ENCODE measurements around the gene ERN2. TPM values are rescaled to one million over a fixed set of nuclear protein-coding genes. Genes with fewer than 3 reads are reported as not detected.

Gene ERN2
- total RNA-seq, 1 experiment from 2014 or later = 1.8 TPM

- TF ChIP-seq CTCF (IDR thresholded peaks at IDR 0.05) (no peak), ATF2 (CRISPR knock-in tag; IDR thresholded peaks at IDR 0.05; ENCODE audit: borderline replicate concordance, low read depth) (no peak), ETV6 (CRISPR knock-in tag; IDR thresholded peaks at IDR 0.05) (no peak), OVOL2 (CRISPR knock-in tag; IDR thresholded peaks at IDR 0.05; ENCODE audit: borderline replicate concordance) (no peak), CBFB (CRISPR knock-in tag; IDR thresholded peaks at IDR 0.05; ENCODE audit: low read depth) (no peak), ATF3 (CRISPR knock-in tag; conservative IDR thresholded peaks at IDR 0.05) (no peak), SMAD4 (CRISPR knock-in tag; IDR thresholded peaks at IDR 0.05) (no peak), ELF4 (CRISPR knock-in tag; IDR thresholded peaks at IDR 0.05; ENCODE audit: low read depth) (no peak), HMGXB4 (CRISPR knock-in tag; IDR thresholded peaks at IDR 0.05) (no peak)
These were observed 10.1 kb downstream of the ERN2 start (continued) for GRCh38 chr16:23702951-23703350.

GRCh38 chr16:23701045-23701444 lies 12.0 kb downstream of the ERN2 start:
- Mint-ChIP-seq H3K27me3 (ENCODE audit: low read depth) (peaks cover 16% of the 10 kb centered on the region), H3K9me3 (peaks cover 12% of the 10 kb centered on the region)
- CTCF ChIA-PET = interaction anchor here (0.8 to 2.5 kb wide), 3 partner anchors 11 to 27 kb away, joined by 3 to 18 read pairs (median 3); no protein-coding TSS in a partner anchor

More at GRCh38 chr16:23701045-23701444, 12.0 kb downstream of the ERN2 start:
- DNase-seq (ENCODE audit: low spot score) = no peak
- peak; percentile 47 for ATAC-seq
- H3K27ac Mint-ChIP-seq = no peak overlapping the region; the same call in 1 of the 2 replicates
- H3K4me1 Mint-ChIP-seq = peaks cover 15% of the 10 kb centered on the region
- POLR2A ChIA-PET = no interaction called here
- no peak overlapping the region for H3K4me3 Mint-ChIP-seq
- TF ChIP-seq TEAD4 (CRISPR knock-in tag; IDR thresholded peaks at IDR 0.05) (no peak), SOX15 (CRISPR knock-in tag; IDR thresholded peaks at IDR 0.05) (no peak), NFYB (CRISPR knock-in tag; conservative IDR thresholded peaks at IDR 0.05; ENCODE audit: low read depth) (no peak), PREB (CRISPR knock-in tag; IDR thresholded peaks at IDR 0.05; ENCODE audit: borderline replicate concordance) (no peak), ATF2 (CRISPR knock-in tag; IDR thresholded peaks at IDR 0.05; ENCODE audit: borderline replicate concordance, low read depth) (no peak), TCF7 (CRISPR knock-in tag; IDR thresholded peaks at IDR 0.05; ENCODE audit: low read depth) (no peak), ZNF232 (CRISPR knock-in tag; IDR thresholded peaks at IDR 0.05) (no peak), NFE2L1 (CRISPR knock-in tag; IDR thresholded peaks at IDR 0.05) (no peak), NR1H2 (CRISPR knock-in tag; IDR thresholded peaks at IDR 0.05) (no peak), ARID4B (CRISPR knock-in tag; IDR thresholded peaks at IDR 0.05; ENCODE audit: borderline replicate concordance) (no peak), FOXP1 (CRISPR knock-in tag; IDR thresholded peaks at IDR 0.05; ENCODE audit: borderline replicate concordance) (no peak), FOXK1 (CRISPR knock-in tag; IDR thresholded peaks at IDR 0.05) (no peak), FOXJ3 (CRISPR knock-in tag; IDR thresholded peaks at IDR 0.05; ENCODE audit: borderline replicate concordance) (no peak), MYBL2 (CRISPR knock-in tag; IDR thresholded peaks at IDR 0.05) (no peak), CDX4 (CRISPR knock-in tag; IDR thresholded peaks at IDR 0.05; ENCODE audit: borderline replicate concordance) (no peak)
- H3K36me3 Mint-ChIP-seq = peaks cover 7% of the 10 kb centered on the region

All from WTC11 (cell line).